Activated CD8-positive, alpha-beta memory T cell treated with anti-CD3 and anti-CD28 coated beads for 1 hour (primary cell): ENCODE measurements around the gene GRIK4.
"Not testable (repeated sequence)": the region's sequence is repeated elsewhere in the genome, so short reads cannot be mapped to it uniquely, and the experiment has no call there.

ENCODE experiments used
- DNase-seq, 2 donors: peaks; one replicate each; pipeline ENCODE4 v3.0.0-alpha.2; 2020; ENCODE audit warnings: low read depth in 1 of 2; ENCODE audit errors: extremely low read depth in 1 of 2

Gene GRIK4, protein sequence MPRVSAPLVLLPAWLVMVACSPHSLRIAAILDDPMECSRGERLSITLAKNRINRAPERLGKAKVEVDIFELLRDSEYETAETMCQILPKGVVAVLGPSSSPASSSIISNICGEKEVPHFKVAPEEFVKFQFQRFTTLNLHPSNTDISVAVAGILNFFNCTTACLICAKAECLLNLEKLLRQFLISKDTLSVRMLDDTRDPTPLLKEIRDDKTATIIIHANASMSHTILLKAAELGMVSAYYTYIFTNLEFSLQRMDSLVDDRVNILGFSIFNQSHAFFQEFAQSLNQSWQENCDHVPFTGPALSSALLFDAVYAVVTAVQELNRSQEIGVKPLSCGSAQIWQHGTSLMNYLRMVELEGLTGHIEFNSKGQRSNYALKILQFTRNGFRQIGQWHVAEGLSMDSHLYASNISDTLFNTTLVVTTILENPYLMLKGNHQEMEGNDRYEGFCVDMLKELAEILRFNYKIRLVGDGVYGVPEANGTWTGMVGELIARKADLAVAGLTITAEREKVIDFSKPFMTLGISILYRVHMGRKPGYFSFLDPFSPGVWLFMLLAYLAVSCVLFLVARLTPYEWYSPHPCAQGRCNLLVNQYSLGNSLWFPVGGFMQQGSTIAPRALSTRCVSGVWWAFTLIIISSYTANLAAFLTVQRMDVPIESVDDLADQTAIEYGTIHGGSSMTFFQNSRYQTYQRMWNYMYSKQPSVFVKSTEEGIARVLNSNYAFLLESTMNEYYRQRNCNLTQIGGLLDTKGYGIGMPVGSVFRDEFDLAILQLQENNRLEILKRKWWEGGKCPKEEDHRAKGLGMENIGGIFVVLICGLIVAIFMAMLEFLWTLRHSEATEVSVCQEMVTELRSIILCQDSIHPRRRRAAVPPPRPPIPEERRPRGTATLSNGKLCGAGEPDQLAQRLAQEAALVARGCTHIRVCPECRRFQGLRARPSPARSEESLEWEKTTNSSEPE

DNA sequence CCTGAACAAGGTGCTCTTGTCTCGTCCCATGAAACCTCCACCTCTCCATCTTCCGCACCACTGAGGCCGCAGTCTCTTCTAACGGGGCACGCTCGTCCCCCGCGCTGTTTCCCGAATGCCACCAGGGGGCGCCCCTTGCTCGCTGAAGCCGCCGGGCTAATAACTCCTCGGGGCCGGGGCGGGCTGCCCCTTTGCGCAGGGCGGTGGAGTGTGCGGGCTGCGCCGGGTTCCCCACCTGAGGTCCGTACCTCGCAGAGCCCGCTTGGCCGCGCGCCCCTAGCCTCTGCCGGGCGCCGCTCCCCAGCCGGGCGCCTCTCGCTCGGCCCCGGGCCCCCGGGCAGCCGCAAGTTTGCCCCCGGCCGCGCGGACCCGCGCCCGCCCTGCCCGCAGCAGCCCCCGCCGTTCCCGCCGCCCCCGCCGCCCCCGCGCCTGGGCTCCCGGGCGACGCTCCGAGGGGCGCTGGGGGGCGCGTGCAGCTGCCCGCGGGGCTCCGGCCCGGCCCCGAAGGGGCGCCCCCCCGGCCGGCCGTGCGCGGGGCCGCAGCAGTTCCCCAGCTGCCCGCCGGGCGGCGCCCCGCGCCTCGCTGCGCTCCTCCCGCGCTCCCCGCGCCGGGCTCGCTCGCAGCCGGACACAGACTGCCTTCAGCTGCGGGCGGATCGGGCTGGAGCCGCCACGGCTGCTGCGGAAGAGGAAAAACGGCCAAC is at the start of gene GRIK4:
Gene GRIK4, plus strand, starts transcription at position 633 of the 704 bp plus-strand sequence. CDS start 148,571 bp downstream, outside the sequence.
- peak; percentile 16 to 65 for DNase-seq

DNA sequence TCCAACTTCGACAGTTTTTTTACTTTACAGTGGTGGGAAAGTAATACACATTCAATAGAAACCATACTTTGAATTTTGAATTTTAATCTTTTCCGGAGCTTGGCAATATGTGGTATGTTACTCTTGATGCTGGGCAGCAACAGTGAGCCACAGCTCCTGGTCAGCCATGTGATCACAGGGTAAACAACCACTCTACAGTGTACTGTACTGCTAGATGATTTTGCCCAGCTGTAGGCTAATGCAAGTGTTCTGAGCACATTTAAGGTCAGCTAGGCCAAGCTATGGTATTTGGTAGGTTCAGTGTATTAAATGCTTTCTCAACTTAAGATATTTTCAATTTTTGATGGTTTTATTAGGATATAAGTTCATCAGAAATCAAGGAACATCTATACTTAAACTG is 48.7 kb upstream of the GRIK4 start:
- no peak for DNase-seq

DNA sequence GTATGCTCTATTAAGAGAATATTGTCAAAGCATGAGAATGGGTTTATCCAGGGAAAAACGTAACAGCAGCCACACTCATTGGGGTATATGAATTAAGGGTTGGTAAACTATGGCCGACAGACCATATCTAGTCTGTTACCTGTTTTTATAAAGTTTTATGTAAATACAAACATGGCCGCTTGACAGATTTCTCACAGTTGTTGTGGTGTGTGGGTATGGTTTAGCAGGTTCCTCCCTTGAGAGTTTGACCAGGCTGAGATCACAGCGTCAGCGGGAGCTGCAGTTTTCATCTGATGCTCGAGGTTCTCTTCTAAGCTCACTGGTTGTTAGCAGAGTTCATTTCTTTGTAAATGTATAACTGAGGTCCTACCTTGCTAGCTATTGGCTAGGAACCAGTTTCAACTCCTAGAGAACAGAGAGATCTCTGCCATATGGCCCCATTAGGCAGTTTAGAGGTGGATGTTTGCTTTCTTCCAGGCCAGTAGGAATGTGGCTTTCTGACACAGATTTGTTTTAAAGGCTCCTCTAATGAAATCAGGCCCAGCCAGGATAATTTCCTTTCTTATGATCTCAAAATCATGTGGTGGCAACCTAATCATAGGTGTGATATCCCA is 45.5 kb upstream of the GRIK4 start:
- DNase-seq, result no peak

DNA sequence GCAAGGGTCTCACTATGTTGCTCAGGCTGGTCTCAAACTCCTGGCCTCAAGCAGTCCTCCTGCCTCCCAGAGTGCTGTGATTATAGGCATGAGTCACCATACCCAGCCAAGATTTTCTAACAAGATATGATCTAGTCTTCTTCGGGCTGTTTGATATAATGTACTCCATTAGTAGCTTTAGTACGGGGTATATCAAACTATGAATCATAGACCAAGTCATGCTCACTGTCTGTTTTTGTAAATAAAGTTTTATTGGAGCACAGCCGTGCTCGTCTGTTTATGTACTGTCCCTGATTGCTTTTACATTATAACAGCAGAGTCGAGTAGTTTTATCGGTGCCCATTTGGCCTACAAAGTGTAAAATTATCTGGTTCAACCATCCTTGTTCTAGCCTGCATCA is 43.9 kb upstream of the GRIK4 start:
- no peak for DNase-seq

DNA sequence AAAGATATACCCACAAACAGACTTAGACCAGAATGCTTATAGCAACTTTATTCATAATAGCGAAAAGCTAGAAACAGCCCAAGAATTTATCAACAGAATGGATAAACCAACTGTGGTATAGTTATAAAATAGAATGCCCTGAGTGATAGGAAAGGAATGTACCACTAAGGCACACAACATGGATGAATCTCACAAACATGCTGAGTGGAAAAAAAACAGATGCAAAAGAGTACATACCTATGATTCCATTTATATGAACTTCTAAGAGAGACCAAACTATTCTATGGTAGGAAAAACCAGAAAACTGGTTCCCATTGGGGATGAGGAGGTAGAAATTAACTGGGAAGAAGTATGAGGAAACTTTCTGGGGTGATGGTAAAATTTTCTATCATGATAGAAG is 40.4 kb upstream of the GRIK4 start:
- DNase-seq, result no peak

DNA sequence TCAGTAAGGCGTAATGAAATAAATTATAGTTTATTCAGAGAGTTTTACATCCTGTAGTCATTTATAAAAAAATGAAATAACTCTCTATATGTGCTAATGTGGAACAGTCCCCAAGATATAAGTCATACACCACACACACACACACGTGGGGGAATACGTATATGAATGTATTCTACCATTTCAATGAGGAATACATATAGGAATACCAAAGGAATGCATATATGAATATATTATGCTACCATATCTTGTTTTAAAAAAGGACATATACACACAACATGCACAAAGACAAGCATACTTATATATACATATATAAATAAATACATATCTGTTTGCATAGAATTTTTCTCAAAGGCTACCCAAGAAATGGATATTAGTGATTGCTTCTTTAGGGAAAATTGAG is 39.6 kb upstream of the GRIK4 start:
- DNase-seq, result no peak

DNA sequence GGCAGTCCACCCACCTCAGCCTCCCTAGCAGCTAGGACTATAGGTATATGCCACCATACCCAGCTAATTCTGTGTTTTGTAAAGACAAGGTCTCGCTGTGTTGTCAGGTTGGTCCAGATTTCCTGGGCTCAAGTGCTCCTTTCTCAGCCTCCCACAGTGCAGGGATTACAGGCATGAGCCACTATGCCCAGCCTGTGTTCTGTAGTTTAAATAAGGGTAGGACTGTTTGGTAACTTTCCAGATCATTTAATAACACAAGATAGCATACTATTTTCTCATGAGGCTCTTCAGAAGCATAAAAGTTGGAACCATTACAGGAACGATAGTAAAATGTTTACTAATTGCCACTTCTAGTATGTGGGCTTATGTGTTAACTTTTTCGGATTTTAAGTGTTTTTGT is 38.0 kb upstream of the GRIK4 start:
- no peak for DNase-seq

DNA sequence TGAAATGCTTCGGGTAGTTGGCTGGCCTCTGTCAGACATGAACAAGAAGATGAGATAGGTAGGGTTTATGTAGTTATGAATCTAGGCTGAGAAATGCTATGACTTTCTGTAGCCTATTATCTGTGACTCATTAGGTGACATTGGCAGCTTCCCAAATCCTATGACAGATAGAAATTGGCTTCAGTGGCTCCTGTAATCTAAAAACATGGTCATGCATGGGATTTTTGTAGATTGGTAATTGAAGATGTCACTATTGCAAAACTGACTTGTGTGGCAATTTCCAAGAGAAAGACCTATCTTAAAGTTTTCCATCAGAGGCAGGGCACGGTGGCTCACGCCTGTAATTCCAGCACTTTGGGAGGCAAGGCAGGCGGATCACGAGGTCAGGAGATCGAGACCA is 29.4 kb upstream of the GRIK4 start:
- DNase-seq, result no peak

DNA sequence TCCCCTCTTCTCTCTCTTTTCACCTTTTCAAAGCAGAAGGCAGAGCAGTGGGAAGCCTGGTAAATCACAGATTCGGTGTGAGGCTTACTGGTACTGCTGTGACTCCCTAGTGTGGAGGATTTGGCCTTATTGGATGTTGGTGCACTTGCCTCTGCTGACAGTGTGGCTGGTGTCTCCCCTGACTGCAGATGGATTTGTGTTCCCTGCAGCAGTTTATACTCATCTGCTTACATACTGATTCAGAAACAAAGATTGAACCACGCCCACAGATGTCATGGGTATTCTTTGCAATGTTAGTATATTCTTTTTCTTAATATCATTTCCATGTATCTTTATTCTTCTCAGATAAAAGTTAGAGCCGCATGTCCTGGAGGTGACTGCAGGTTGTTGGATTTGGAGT is 26.8 kb upstream of the GRIK4 start:
- DNase-seq, result no peak

DNA sequence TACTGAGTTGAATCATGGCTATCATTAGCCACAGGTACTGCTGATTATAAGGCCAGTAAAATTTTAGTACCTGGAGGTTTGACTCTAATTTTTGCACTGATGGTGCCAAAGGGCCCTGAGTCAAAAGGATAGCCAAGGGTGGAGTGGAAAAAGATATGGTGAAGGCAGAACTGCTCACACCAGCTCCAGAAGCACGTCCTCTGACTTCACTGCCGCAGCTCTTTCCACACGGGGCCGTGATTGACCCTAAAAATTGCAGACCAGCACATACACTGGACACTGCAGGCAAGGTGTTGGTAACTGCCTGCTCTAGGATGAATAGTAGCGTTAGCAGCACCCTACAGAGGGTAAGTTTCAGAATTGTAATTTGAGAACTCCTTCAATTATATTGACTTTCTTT is 25.4 kb upstream of the GRIK4 start:
- DNase-seq, result no peak

DNA sequence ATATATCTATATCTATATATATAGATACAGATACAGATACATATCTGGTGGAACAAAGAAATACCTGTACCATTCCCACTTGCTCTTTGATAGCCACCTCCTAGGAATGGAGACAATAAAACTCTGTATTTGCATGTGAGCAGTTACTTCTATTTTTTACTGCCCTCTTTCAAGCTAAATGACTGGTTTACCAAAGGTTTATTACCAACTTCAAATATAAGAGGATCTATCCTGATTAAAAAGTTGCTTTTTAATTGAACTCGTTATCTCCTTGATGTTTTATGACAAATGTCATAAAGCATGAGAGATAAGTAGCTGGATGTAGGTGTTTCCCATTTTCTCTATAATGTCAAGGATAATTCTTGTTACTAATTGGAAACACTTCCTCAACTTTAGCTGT is 21.7 kb upstream of the GRIK4 start:
- no peak for DNase-seq

DNA sequence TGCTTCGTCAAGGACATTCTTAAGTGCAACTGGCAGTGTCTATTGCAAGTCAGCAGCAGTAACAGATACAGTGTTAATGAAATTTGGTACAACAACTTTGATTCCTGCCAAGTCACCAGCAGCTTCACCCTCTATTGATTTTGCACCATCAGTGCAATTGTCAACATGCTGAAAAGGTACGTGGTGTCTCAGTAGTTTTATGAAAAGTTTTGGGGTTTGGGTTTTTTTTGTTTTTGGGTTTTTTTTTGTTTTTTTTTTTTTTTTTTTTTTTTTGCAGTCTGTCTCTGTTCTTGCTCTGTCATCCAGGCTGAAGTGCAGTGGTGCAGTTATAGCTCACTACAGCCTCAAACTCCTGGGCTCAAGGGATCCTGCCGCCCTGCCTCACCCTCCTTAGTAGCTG is 19.1 kb upstream of the GRIK4 start:
- DNase-seq, result no peak

DNA sequence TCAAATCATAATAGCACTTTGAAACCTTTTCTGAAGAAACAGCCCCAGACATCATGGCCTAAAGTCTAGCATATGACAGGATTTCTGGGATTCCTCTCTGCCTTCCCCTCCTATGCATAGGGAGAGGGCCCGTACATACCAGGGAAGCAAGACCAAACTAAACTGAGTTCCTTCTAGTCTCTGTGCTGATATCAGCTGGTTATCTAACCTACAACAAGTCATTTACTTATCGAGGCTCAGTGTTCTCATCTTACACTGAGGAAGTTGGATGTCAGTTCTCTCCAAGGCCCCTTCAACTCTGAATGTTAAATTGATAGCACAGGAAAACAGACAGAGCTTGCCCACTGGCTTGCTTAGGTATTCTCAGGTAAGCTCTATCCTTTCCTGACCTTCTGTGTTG is 17.0 kb upstream of the GRIK4 start:
- DNase-seq, result no peak

DNA sequence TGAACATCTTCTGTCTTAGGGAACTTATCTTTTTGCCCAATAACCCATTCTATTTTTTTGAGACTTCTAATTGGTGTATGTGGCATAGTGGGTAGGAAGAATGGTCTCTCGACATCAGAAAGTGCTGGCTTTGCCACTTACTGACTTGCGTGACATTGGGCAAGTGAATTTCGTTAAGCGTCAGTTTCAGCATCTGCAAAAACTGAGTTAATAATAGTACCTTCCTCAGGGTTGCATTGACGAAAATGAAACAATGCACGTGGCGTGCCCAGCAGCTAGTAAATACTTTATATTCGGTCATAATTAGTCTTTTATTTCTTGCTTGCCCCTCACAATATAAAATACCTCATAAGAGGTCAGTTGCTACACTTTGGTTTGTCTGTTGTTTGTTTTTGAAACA is 12.5 kb upstream of the GRIK4 start:
- no peak for DNase-seq

DNA sequence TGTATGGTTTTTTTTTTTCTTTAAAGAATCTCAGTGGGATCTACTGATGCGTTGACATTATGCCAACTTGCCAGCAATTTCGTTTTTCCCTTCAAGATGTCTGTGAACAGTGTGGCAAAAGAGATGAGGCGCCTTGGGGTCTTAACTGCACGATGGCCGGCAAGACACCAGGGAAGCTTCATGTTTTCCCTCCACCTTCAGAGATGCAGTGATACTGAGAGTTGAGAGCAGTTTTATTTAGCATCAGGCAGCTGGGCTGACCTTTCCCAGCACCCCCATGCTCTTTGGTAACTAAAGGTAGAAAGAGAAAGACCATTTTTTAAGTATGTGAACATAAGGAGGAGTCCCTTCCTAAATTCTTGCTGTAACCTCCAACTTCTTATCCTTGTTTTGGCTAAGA is 11.7 kb upstream of the GRIK4 start:
- DNase-seq, result no peak

DNA sequence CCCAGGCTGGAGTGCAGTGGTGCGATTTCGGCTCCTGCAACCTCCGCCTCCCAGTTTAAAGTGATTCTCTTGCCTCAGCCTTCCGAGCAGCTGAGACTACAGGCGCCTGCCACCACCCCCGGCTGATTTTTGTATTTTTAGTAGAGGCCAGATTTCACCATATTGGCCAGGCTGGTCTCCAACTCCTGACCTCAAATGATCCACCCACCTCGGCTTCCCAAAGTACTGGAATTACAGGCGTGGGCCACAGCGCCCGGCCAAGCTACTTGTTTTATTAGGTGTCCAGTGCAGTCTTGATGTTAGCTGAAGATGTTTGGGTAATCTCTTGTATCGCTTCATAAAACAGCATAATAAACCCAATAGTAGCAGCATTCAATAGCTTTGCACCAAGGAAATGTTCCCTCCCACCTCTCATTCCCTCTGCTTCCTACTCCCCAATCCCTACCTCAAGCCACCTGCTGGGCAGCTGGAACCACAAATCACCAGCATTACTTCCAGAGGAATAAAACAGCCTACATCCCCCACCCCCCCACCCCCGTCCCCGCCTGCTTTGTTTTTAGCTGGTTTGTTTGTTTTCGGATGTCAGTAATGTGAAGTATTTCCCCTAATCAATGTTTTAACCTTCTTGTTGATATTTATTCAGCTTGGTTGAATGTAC is 11.0 kb upstream of the GRIK4 start:
- no peak for DNase-seq

DNA sequence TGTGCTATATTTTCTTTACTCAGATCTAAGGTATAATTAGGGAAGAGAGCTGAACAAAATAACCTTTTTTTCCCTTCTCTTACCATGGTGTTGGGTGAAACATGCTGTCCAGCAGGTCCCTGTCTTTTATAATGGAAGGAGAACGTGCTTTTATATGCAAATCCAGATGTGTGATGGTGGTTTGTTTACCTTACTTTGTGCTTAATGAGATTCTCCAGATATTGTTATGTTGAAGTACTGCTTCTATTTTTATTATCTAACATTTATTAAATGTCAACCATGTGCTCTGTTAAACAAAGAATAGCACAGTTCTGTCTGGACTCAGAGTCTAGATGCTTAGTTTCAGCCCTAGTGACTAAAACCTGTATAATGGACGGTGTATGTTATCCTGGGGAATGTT is 10.1 kb upstream of the GRIK4 start:
- no peak for DNase-seq

DNA sequence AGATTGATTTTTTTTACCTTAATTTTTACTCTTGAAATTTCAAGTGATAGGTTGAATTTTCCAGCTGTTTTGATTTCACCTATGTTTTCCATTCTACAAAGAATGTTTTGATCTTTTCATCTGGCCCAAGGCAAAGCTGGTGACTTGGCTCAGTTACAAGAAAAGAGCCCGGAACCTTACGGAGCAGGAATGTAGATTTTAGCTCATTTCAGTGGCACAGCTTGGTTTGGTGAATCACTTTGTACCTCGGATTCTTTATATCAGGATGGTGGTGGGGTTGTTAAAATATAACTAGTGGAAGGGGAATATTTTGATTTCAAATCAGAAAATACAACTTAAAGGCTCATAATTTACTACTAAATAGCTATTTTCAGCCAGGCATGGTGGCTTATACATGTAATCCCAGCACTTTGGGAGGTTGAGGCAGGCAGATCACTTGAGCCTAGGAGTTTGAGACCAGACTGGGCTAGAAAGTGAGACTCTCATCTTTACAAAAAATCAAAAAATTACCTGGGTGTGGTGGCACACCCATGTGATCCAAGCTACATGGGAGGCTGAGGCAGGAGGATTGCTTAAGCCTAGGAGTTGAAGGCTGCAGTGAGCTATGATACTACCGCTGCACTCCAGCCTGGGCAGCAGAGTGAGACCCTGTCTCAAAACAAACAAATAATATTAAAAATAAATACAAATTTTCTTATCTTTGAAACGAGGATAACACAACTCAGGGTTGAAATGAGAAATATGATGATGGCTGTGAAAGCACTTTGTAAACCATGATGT is 9.4 kb upstream of the GRIK4 start:
- no peak for DNase-seq

DNA sequence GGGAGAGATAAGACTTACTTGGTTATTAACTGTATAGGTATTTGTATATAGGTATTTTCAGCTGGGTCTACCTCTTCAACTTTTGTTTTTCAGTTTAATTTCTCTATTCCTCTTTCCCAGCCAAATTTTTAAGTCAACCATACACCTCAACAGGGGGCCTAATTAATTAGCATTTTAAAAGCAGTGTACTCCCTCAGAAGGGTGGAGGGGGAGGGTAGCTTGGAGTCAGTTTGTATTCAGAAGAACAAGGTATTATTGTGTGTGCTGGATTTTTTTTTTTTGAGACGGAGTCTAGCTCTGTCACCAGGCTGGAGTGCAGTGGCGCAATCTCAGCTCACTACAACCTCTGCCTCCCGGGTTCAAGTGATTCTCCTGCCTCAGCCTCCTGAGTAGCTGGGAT is 8.0 kb upstream of the GRIK4 start:
- DNase-seq, result not testable (repeated sequence)
